Endothelial cell of umbilical vein (primary cell): ENCODE results near the gene BMP8B. TPM values are rescaled to one million over a fixed set of nuclear protein-coding genes. Genes with fewer than 3 reads are reported as not detected.

ENCODE experiments used
- BruUV-seq: library from RNA; stranded (reverse); fragments of 400-500 nt; replicated peaks from 2 replicates; lab custom pipeline; 2021; lab: Mats Ljungman, UMichigan
- CTCF ChIA-PET: fragments of 300-600, 350-600 bp; sonication (Branson Sonifier 250); formaldehyde crosslinking; loops from one replicate; lab custom pipeline; 2021; ENCODE audit warnings: antibody characterized with exemption, inconsistent platforms; lab: Charles Lee
- POLR2A ChIA-PET: fragments of 300-600, 350-600 bp; sonication (Branson Sonifier 250); formaldehyde crosslinking; loops from one replicate; lab custom pipeline; 2021; ENCODE audit warnings: antibody characterized with exemption, inconsistent platforms; lab: Charles Lee
- DNase-seq: peaks from one replicate; pipeline ENCODE4 v3.0.0-alpha.2; 2011; ENCODE audit warnings: low read depth, low spot score
- FAIRE-seq: peaks from 2 replicates; lab custom pipeline; 2011; peaks lifted over from hg19 to GRCh38; lab: Jason Lieb, UNC
- H2AFZ ChIP-seq: 2 replicates; pipeline ENCODE4 v1.6.0; 2012; ENCODE audit warnings: low read depth, low read length, control low read depth, inconsistent platforms
- H3K27ac ChIP-seq: 2 replicates; pipeline ENCODE4 v1.5.1; 2011; ENCODE audit warnings: low read depth, mild to moderate bottlenecking, control low read depth, low read length, moderate library complexity; ENCODE audit not compliant: insufficient read depth
- H3K27me3 ChIP-seq, 2 experiments: 2 replicates each; pipeline versions ENCODE4 v1.6.0 to v1.6.1; 2011; ENCODE audit warnings: low read length in 2 of 2, mixed read lengths in 1 of 2; ENCODE audit not compliant: control insufficient read depth in 2 of 2, insufficient read depth in 2 of 2
- H3K36me3 ChIP-seq, 2 experiments: 2 replicates in 1 of 2; 3 replicates in 1 of 2; pipeline ENCODE4 v1.5.1; 2011; ENCODE audit warnings: low read length in 2 of 2, mild to moderate bottlenecking in 1 of 2, moderate library complexity in 1 of 2; ENCODE audit not compliant: control insufficient read depth in 2 of 2, insufficient read depth in 2 of 2; ENCODE audit errors: extremely low read depth in 1 of 2
- H3K4me1 ChIP-seq: 3 replicates; pipeline ENCODE4 v1.5.1; 2011; ENCODE audit warnings: mild to moderate bottlenecking, low read length; ENCODE audit not compliant: control insufficient read depth, insufficient read depth; ENCODE audit errors: extremely low read depth
- H3K4me2 ChIP-seq: 2 replicates; pipeline ENCODE4 v1.6.1; 2011; ENCODE audit warnings: low read length, control low read depth, mixed read lengths; ENCODE audit not compliant: insufficient read depth
- H3K4me3 ChIP-seq, 3 experiments: fragments of 200-600 bp in 1 of 3; sonication (generic), shearing (Covaris generic) in 1 of 3; replicated peaks in 1 of 3; 2 replicates each; pipeline ENCODE4 v1.5.1; 2011 to 2016; ENCODE audit warnings: control low read depth in 3 of 3, low read length in 3 of 3, mild to moderate bottlenecking in 2 of 3, inconsistent platforms in 1 of 3, low read depth in 1 of 3, moderate library complexity in 1 of 3; ENCODE audit not compliant: insufficient read depth in 1 of 3
- H3K79me2 ChIP-seq: 2 replicates; pipeline ENCODE4 v1.6.0; 2012; ENCODE audit warnings: low read length, inconsistent platforms; ENCODE audit not compliant: control insufficient read depth, insufficient read depth
- H3K9ac ChIP-seq: replicated peaks from 2 replicates; pipeline ENCODE3; 2011; ENCODE audit warnings: low read length, control low read depth; ENCODE audit not compliant: insufficient read depth; ENCODE audit errors: extremely low read depth
- H3K9me1 ChIP-seq: replicated peaks from 3 replicates; pipeline ENCODE4 v1.6.0; 2011; ENCODE audit warnings: mild to moderate bottlenecking, low read length; ENCODE audit not compliant: control insufficient read depth, insufficient read depth; ENCODE audit errors: extremely low read depth
- H3K9me3 ChIP-seq: replicated peaks from 2 replicates; pipeline ENCODE4 v1.5.1; 2012; ENCODE audit warnings: low read length, inconsistent platforms; ENCODE audit not compliant: control insufficient read depth, insufficient read depth
- H4K20me1 ChIP-seq: replicated peaks from 2 replicates; pipeline ENCODE3; 2011; ENCODE audit warnings: mild to moderate bottlenecking, low read length; ENCODE audit not compliant: control insufficient read depth, insufficient read depth; ENCODE audit errors: extremely low read depth
- CTCF ChIP-seq, 2 donors: IDR thresholded peaks; 1 replicate in 1 of 2; 2 replicates in 1 of 2; pipeline ENCODE4 v1.5.1; 2011; ENCODE audit warnings: low read length in 2 of 2, mild to moderate bottlenecking in 2 of 2, moderate library complexity in 2 of 2, control low read depth in 1 of 2, inconsistent platforms in 1 of 2, low read depth in 1 of 2; ENCODE audit not compliant: insufficient read depth in 1 of 2; ENCODE audit errors: extremely low read depth in 1 of 2
- EZH2 ChIP-seq: IDR thresholded peaks from 2 replicates; pipeline ENCODE4 v1.6.1; 2012; ENCODE audit warnings: borderline replicate concordance, low read depth, mild to moderate bottlenecking, moderate library complexity, low read length, inconsistent platforms; ENCODE audit not compliant: severe bottlenecking
- FOS ChIP-seq: IDR thresholded peaks from 2 replicates; pipeline ENCODE4 v1.6.1; 2011; ENCODE audit warnings: mild to moderate bottlenecking, low read length, moderate library complexity, borderline replicate concordance; ENCODE audit not compliant: insufficient read depth
- GATA2 ChIP-seq: IDR thresholded peaks from 2 replicates; pipeline ENCODE4 v1.7.0; 2011; ENCODE audit warnings: low read depth, mild to moderate bottlenecking, moderate library complexity, mixed read lengths, low read length; ENCODE audit not compliant: insufficient read length, insufficient read depth
- JUN ChIP-seq: IDR thresholded peaks from 2 replicates; pipeline ENCODE4 v1.6.1; 2011; ENCODE audit warnings: borderline replicate concordance, low read depth; ENCODE audit not compliant: insufficient read length, insufficient read depth
- MAX ChIP-seq: IDR thresholded peaks from 2 replicates; pipeline ENCODE4 v1.6.1; 2011; ENCODE audit not compliant: insufficient read depth, insufficient read length
- MYC ChIP-seq: IDR thresholded peaks from one replicate; pipeline ENCODE4 v1.6.1; 2011; ENCODE audit warnings: mild to moderate bottlenecking, low read depth, low read length
- POLR2A ChIP-seq: IDR thresholded peaks from 2 replicates; pipeline ENCODE4 v1.6.1; 2012; ENCODE audit warnings: low read depth, mild to moderate bottlenecking, control low read depth, low read length
- POLR2AphosphoS5 ChIP-seq: IDR thresholded peaks from 2 replicates; pipeline ENCODE4 v1.6.1; 2012; ENCODE audit warnings: low read depth, mild to moderate bottlenecking, control low read depth, low read length, moderate library complexity; ENCODE audit not compliant: insufficient read depth
- dilution Hi-C: fragments of 300-500 bp; cut with MboI; formaldehyde crosslinking; loops from one replicate; pipeline ENCODE4 v1.15.0; 2019; ENCODE audit warnings: low sequenced_read_pairs; ENCODE audit not compliant: extremely low pct_ligation_motif_present
- intact Hi-C: fragments of 100-400 bp; cut with micrococcal nuclease; formaldehyde crosslinking; loops from one replicate; pipeline ENCODE4 v1.10.0; 2022
- polyA plus RNA-seq, 4 experiments: library from polyadenylated mRNA; depleted of rRNA in 3 of 4; stranded (reverse) in 3 of 4; unstranded in 1 of 4; fragments of >200 nt; gene quantifications; 2 replicates each; pipeline versions ENCODE4 v1.2.1 to v1.2.3, GENCODE V29; 2011 to 2012; ENCODE audit warnings: missing spikeins in 1 of 4
- total RNA-seq: library from RNA; stranded (reverse); gene quantifications from 2 replicates; pipeline ENCODE4 v1.2.3, GENCODE V29; 2021

Gene BMP8B
- total and polyA plus RNA-seq, 2 donors (not counting 3 experiments of a cell fraction or from before 2014, with no cell fraction given), result 0.07 TPM; not detected in 1

GRCh38 chr1:39745016-39745670 is 43.5 kb downstream of the BMP8B start:
- Histone ChIP-seq H2AFZ (no peak overlapping the region), H3K79me2 (no peaks in the 10 kb centered on the region), H3K4me2 (no peak overlapping the region), H3K27ac (no peak overlapping the region), H3K9me1 (no peaks in the 10 kb centered on the region), H3K9ac (no peak overlapping the region), H3K27me3 (no peaks in the 10 kb centered on the region), H4K20me1 (no peaks in the 10 kb centered on the region), H3K4me1 (no peaks in the 10 kb centered on the region), H3K4me3 (no peak overlapping the region), H3K36me3 (peaks cover 21 to 40% of the 10 kb centered on the region in 2 experiments), H3K9me3 (no peaks in the 10 kb centered on the region)
- no peak for DNase-seq
- POLR2A ChIA-PET, result no interaction called here
- dilution Hi-C loops (no loop called here), intact Hi-C loops (no loop called here)
- TF ChIP-seq CTCF (IDR thresholded peaks at IDR 0.05; ENCODE audit: extremely low read depth in 1 of 2, insufficient read depth in 1 of 2, low read depth in 1 of 2, low read length in 2 of 2) (no peak), POLR2AphosphoS5 (no peak), EZH2 (no peak), GATA2 (no peak), MYC (no peak), MAX (no peak), POLR2A (no peak), JUN (no peak), FOS (no peak)
- CTCF ChIA-PET, result interaction anchor here (1.4 kb wide), 1 partner anchor 11 kb away, joined by 4 read pairs; no protein-coding TSS in a partner anchor
- no peak for FAIRE-seq
- BruUV-seq, result no TSS peak
